Measurements from ENCODE around the gene GRB7. TPM values are rescaled to one million over a fixed set of nuclear protein-coding genes. Genes with fewer than 3 reads are reported as not detected.

Gene GRB7
- total and polyA plus RNA-seq, 2 of the 4 experiments (the other 2 are of a cell fraction) = 0.18 to 0.36 TPM

- TF ChIP-seq CTCF (conservative IDR thresholded peaks at IDR 0.05; ENCODE audit: low read depth, low read length) (no peak), MAZ (IDR thresholded peaks at IDR 0.05; ENCODE audit: borderline replicate concordance, low read depth, low read length) (no peak), NFE2L2 (IDR thresholded peaks at IDR 0.05; ENCODE audit: low read depth, low read length) (no peak), BHLHE40 (IDR thresholded peaks at IDR 0.05; ENCODE audit: low read depth, low read length) (no peak), RAD21 (IDR thresholded peaks at IDR 0.05; ENCODE audit: low read length) (no peak)
These were observed 33.8 kb upstream of the GRB7 start (continued) for GRCh38 chr17:39703913-39704312.

Measured in IMR-90 (cell line).